ENCODE data around the gene SEMA4A.

SEMA4A gene

GRCh38 chr1:156146769-156147405 is 6.5 kb upstream of the SEMA4A start:
- TF ChIP-seq TAF1 (IDR thresholded peaks at IDR 0.05; ENCODE audit: borderline replicate concordance, insufficient read depth, low read length) (no peak), POLR2AphosphoS5 (IDR thresholded peaks at IDR 0.05; ENCODE audit: low read depth, low read length) (no peak), FOXP2 (optimal IDR thresholded peaks at IDR 0.05; ENCODE audit: borderline replicate concordance, extremely low read depth, extremely low read length, insufficient read depth) (no peak), SIN3A (IDR thresholded peaks at IDR 0.05; ENCODE audit: borderline replicate concordance, insufficient read depth, low read length) (no peak), REST (IDR thresholded peaks at IDR 0.05; ENCODE audit: insufficient read depth in 1 of 2, low read depth in 2 of 2, low read length in 2 of 2) (no peak)

GRCh38 chr1:156148216-156148615 is 5.2 kb upstream of the SEMA4A start:
- TF ChIP-seq POLR2AphosphoS5 (IDR thresholded peaks at IDR 0.05; ENCODE audit: low read depth, low read length) (no peak), REST (IDR thresholded peaks at IDR 0.05; ENCODE audit: insufficient read depth in 1 of 2, low read depth in 2 of 2, low read length in 2 of 2) (no peak), TAF1 (IDR thresholded peaks at IDR 0.05; ENCODE audit: borderline replicate concordance, insufficient read depth, low read length) (no peak), SIN3A (IDR thresholded peaks at IDR 0.05; ENCODE audit: borderline replicate concordance, insufficient read depth, low read length) (no peak), FOXP2 (optimal IDR thresholded peaks at IDR 0.05; ENCODE audit: borderline replicate concordance, extremely low read depth, extremely low read length, insufficient read depth) (no peak)

GRCh38 chr1:156149374-156150332 is 3.7 kb upstream of the SEMA4A start:
- TF ChIP-seq TAF1 (IDR thresholded peaks at IDR 0.05; ENCODE audit: borderline replicate concordance, insufficient read depth, low read length), result no peak
- no peak for TF ChIP-seq POLR2AphosphoS5 (IDR thresholded peaks at IDR 0.05; ENCODE audit: low read depth, low read length)
- no peak for TF ChIP-seq FOXP2 (optimal IDR thresholded peaks at IDR 0.05; ENCODE audit: borderline replicate concordance, extremely low read depth, extremely low read length, insufficient read depth)
- no peak for TF ChIP-seq SIN3A (IDR thresholded peaks at IDR 0.05; ENCODE audit: borderline replicate concordance, insufficient read depth, low read length)
- TF ChIP-seq REST (IDR thresholded peaks at IDR 0.05; ENCODE audit: insufficient read depth in 1 of 2, low read depth in 2 of 2, low read length in 2 of 2), result no peak

GRCh38 chr1:156150333-156151011 is 2.9 kb upstream of the SEMA4A start:
- TF ChIP-seq FOXP2 (optimal IDR thresholded peaks at IDR 0.05; ENCODE audit: borderline replicate concordance, extremely low read depth, extremely low read length, insufficient read depth) (no peak), POLR2AphosphoS5 (IDR thresholded peaks at IDR 0.05; ENCODE audit: low read depth, low read length) (no peak), REST (IDR thresholded peaks at IDR 0.05; ENCODE audit: insufficient read depth in 1 of 2, low read depth in 2 of 2, low read length in 2 of 2) (no peak), TAF1 (IDR thresholded peaks at IDR 0.05; ENCODE audit: borderline replicate concordance, insufficient read depth, low read length) (no peak), SIN3A (IDR thresholded peaks at IDR 0.05; ENCODE audit: borderline replicate concordance, insufficient read depth, low read length) (no peak)

Data from PFSK-1 (cell line).